Effector CD8-positive, alpha-beta T cell (primary cell): Measurements from ENCODE around the gene CDH8.

Experiments
- DNase-seq: peaks from one replicate; lab custom pipeline; 2025; lab: John Stamatoyannopoulos, UW
- total RNA-seq, 4 experiments: gene quantifications; one replicate each; lab custom pipeline; 2026; lab: John Stamatoyannopoulos, UW

The CDH8 gene, protein sequence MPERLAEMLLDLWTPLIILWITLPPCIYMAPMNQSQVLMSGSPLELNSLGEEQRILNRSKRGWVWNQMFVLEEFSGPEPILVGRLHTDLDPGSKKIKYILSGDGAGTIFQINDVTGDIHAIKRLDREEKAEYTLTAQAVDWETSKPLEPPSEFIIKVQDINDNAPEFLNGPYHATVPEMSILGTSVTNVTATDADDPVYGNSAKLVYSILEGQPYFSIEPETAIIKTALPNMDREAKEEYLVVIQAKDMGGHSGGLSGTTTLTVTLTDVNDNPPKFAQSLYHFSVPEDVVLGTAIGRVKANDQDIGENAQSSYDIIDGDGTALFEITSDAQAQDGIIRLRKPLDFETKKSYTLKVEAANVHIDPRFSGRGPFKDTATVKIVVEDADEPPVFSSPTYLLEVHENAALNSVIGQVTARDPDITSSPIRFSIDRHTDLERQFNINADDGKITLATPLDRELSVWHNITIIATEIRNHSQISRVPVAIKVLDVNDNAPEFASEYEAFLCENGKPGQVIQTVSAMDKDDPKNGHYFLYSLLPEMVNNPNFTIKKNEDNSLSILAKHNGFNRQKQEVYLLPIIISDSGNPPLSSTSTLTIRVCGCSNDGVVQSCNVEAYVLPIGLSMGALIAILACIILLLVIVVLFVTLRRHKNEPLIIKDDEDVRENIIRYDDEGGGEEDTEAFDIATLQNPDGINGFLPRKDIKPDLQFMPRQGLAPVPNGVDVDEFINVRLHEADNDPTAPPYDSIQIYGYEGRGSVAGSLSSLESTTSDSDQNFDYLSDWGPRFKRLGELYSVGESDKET
- 0 to 0.36 (median 0.04) reads per million in 4 experiments for total RNA-seq

DNA sequence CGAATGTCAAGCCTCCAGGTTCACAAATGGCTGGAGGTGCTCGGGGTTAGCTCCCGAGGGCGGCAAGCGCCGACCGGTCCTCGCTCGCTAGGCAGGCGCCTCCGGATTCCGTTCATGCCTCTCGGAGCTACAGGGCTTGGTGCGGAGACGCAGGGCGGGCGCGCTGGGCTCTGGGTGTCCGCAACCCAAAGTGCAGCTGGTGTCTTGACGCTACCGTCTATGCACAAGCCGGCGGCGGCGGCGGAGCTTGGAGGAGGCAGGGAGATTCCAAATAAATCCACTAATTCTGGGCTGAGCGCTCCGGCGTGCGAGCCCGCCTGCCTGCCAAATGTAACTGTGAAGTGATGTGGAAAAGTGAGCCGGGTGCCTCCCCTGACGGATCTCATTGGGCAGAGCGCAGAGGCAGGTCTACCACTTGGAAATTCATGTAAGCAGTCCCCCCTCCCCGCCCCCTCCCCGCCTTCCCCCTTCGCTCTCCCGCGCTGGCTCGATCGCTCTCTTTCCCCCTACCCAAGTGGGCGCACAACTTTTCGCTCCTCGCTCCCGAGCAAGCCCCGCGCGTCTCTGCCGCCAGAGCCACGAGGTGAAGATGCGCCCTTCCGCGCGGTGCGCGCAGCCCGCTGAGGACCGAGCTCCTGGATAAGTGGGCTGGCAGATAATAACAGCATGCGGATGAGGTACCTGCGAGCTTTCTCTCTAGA is at the start of gene CDH8:
TSS of gene CDH8 (minus strand) at position 338 of the 701 bp plus-strand sequence. CDS start 15,035 bp downstream, outside the sequence.
- no peak for DNase-seq

- DNase-seq = no peak
Observed at GRCh38 chr16:62079236-62079635, 43.0 kb upstream of the CDH8 start.

- no peak for DNase-seq
Observed at GRCh38 chr16:62077998-62078397, 41.8 kb upstream of the CDH8 start.

GRCh38 chr16:62076886-62077285 is 40.6 kb upstream of the CDH8 start:
- no peak for DNase-seq

- no peak for DNase-seq
Observed at GRCh38 chr16:62068747-62069146, 32.5 kb upstream of the CDH8 start.

DNA sequence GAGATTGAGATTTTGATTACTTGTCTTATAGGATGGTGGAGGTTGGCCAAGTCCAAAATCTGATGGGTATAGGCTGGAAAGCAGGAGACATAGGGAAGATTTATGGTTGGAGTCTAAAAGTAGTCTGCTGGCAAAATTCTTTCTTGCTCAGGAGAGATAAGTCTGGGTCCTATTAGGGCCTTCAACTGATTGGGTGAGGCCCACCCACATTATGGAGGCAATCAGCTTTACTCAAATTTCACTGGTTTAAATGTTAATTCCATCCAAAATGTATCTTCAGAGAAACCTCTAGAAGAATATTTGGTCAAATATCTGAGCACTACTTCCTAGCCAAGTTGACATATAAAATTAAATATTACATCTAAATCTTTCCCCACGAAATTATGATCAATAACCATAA is 31.7 kb upstream of the CDH8 start:
- no peak for DNase-seq

GRCh38 chr16:62067182-62067581 is 30.9 kb upstream of the CDH8 start:
- no peak for DNase-seq

- no peak for DNase-seq
Observed at GRCh38 chr16:62066747-62067146, 30.5 kb upstream of the CDH8 start.

DNA sequence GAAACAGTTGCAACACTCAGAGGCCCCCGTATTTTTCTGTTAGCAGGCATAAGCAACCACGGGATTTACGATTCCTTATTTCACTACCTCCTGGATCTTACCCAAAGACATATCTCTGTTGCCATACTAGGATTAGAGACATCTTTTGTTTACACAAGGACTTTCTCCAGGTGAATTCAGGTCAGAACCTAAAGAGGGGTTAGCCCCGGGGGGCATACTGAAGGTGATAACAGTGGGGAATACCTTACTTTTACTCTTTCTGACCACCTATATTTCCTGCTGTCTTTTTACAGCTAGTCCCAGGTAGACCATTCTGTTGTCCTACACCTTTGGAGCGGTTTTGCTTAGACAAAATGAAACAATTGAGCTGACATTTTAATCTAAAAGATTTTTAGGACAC is 27.9 kb upstream of the CDH8 start:
- DNase-seq = no peak

GRCh38 chr16:62060089-62060488 is 23.9 kb upstream of the CDH8 start:
- DNase-seq = no peak

GRCh38 chr16:62059527-62059926 is 23.3 kb upstream of the CDH8 start:
- no peak for DNase-seq

DNA sequence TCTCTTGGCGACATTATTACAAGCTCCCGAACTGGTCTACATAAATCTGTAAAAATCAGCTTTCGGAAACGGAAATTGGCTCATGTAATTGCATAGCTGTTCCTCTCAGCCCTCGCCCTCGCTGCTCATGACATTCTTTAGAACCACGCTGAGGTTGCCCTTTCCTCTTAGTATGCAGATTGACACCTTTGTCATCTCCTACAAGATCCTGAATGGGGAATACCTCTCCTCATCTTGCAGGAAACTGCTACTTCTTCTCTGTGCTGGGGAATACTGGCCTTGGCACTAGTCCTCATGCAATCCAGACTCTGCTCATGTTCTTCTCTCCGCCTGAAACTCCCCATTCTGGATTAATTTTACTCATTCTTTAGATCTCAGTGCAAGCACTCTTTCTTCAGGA is 22.2 kb upstream of the CDH8 start:
- DNase-seq = no peak

DNA sequence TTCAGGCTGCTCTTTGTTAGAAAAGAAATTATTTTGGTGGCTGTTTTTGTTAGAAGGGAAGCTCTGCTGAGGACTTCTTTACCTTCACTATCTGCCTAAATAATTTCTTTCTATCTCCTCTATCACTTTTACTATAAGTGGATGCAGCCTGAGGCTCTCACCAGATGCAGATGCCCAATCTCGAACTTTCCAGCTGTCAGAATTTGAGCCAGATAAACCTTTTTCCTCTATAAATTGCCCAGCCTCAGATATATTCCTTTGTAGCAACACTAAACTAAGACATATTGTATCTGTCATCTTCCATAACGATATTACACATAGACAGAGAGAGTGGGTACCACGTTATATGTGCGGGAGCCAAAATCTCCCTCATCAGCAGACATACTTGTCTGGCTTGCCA is 15.7 kb upstream of the CDH8 start:
- DNase-seq = no peak

DNA sequence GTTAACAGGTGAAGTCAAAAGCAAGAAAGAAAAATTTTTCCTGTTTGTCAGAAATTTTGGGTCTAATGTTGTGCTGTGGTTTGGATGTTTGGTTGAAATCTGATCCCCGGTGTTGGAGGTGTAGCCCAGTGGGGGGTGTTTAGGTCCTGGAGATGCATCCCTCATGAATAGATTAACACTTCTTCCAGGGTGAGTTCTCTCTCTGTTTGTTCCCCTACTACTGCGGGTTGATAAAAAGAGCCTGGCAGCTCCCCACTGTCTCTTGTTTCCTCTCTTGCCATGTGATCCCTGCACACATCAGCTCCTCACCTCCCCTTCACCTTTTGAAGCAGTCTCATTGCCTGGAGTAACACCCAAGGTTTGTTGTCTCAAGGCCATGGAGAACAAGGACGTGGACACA is 14.6 kb upstream of the CDH8 start:
- DNase-seq = no peak

DNA sequence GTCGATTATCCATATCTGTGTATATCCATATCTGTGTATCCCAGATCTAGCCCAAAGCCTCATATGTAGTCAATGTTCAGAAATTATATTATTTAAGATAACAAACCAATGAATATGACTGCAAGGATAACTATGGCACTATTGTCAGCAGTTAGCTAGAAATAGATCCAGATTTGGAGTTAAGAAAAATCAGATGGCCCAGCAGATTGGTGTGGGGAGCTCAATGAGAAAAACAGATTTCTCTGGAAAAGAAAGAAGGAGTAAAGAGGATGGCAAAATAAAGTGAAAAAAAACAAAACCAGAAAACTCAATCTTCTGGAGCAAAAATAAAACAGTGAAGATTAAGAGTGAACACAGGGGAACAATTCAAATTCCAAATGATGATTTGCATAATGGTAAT is 10.6 kb upstream of the CDH8 start:
- DNase-seq = no peak

GRCh38 chr16:62041401-62041800 is 5.2 kb upstream of the CDH8 start:
- no peak for DNase-seq

DNA sequence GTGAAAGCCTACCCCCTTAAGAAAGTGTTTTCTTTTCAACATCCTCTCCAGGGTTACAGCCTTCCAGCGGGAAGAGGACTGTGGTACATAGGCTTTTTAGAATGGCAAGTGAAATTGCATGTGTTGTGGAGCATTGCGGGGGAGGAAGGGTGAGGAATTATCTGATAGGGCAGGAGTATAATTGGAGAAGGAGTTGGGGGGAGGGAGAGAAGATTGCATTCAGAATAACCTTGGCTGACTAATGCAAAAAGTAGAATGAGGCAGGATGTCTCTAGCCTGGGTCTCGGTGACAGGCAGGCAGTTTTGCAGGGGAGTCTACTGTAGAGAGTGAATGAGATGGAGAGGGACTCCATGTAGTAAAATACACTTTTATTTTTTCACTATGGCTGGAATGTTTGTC is 2.4 kb upstream of the CDH8 start:
- no peak for DNase-seq

GRCh38 chr16:62038225-62038624 is 2.0 kb upstream of the CDH8 start:
- no peak for DNase-seq

DNA sequence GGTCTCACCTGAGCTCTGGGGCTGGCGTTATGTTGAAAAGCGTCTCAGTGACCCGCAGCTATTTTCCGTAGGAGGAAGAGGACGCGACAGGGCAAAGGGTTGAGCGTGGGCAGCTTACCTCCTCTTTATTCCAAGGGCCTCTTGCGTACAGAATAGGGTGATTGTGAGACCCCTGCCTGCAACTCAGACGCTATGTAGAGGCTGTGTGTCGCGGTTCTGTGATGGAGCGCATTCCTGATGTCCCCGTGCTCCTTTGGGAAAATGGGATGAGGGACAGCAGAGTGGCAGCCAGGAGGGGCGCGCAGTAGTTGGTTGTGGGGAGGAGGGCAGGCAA is 531 bp upstream of the CDH8 start:
- DNase-seq = no peak

- DNase-seq = no peak
Observed at GRCh38 chr16:62035115-62036092, 834 bp downstream of the CDH8 start.
